Upper lobe of left lung (tissue), 6 donors: ENCODE data around the gene SLC48A1. TPM values are rescaled to one million over a fixed set of nuclear protein-coding genes. Genes with fewer than 3 reads are reported as not detected.

Source experiments
- ATAC-seq, 2 donors: fragments of 200-7000 bp; cut with Tn5 transposase; one replicate each; pipeline ENCODE4 v1.9.1; 2022; ENCODE audit warnings: mild to moderate bottlenecking in 2 of 2, moderate library complexity in 2 of 2; ENCODE audit not compliant: low FRiP score in 2 of 2
- DNase-seq, 2 donors: peaks; one replicate each; pipeline ENCODE4 v3.0.0-alpha.2; 2019 to 2020
- H3K27ac ChIP-seq, 4 donors: fragments of 200-600 bp; sonication (generic); one replicate each; pipeline ENCODE4 v1.5.1; 2016 to 2019
- H3K27me3 ChIP-seq, 4 donors: fragments of 200-600 bp; sonication (generic); one replicate each; pipeline ENCODE4 v1.5.1; 2017 to 2019
- H3K36me3 ChIP-seq, 4 donors: fragments of 200-600 bp; sonication (generic); one replicate each; pipeline ENCODE4 v1.5.1; 2016 to 2019
- H3K4me1 ChIP-seq, 4 donors: fragments of 200-600 bp; sonication (generic); one replicate each; pipeline ENCODE4 v1.5.1; 2018 to 2019
- H3K4me3 ChIP-seq, 4 donors: fragments of 200-600 bp; sonication (generic); one replicate each; pipeline ENCODE4 v1.5.1; 2017 to 2019; ENCODE audit warnings: mild to moderate bottlenecking in 2 of 4, moderate library complexity in 1 of 4
- H3K9me3 ChIP-seq, 4 donors: fragments of 200-600 bp; sonication (generic); one replicate each; pipeline ENCODE4 v1.5.1; 2018 to 2019
- EP300 ChIP-seq, 4 donors: sonication (generic); formaldehyde crosslinking; IDR thresholded peaks; one replicate each; pipeline ENCODE4 v1.5.1; 2017; ENCODE audit warnings: antibody characterized with exemption in 4 of 4, control low read depth in 2 of 4
- POLR2A ChIP-seq, 4 donors: fragments of 450-650 bp; IDR thresholded peaks; one replicate each; pipeline ENCODE4 v1.5.1; 2016 to 2017; ENCODE audit warnings: antibody characterized with exemption in 4 of 4, mild to moderate bottlenecking in 2 of 4
- POLR2AphosphoS5 ChIP-seq, 2 donors: sonication (generic); formaldehyde crosslinking; IDR thresholded peaks; one replicate each; pipeline ENCODE4 v1.5.1; 2017; ENCODE audit warnings: antibody characterized with exemption in 2 of 2
- WGBS, 2 donors: methylation state at CpG; one replicate each; pipeline ENCODE4 v1.1.5; 2017 to 2018; 5-methylcytosine and 5-hydroxymethylcytosine counted together
- total RNA-seq, 6 donors: library from RNA; depleted of rRNA in 4 of 6; stranded (reverse); fragments of >200 nt in 4 of 6; gene quantifications; one replicate each; pipeline versions ENCODE4 v1.1.0 to v1.2.1, GENCODE V29; 2016 to 2021
- TF ChIP-seq, protein P1 (sequence below), 6 experiments: fragments of 450-650 bp in 4 of 6; fragments of 200-600 bp in 2 of 6; sonication (generic) in 2 of 6; IDR thresholded peaks; one replicate each; pipeline ENCODE4 v1.5.1; 2016 to 2019; ENCODE audit warnings: antibody characterized with exemption in 6 of 6
- donor health status: DM: no; HTN: no; CAD: no; lungs with moderate emphysema.
- donor health status: DM: no; HTN: yes; CAD: no; lungs with severe emphysema.

SLC48A1 gene
- total RNA-seq, 6 donors from 2014 or later, result 26.5 to 36.5 (median 33.9) TPM

- Histone ChIP-seq H3K27me3 (no peaks in the 10 kb centered on the region), H3K4me1 (peaks cover 51 to 59% (median 55%) of the 10 kb centered on the region in 4 donors), H3K4me3 (no peak overlapping the region), H3K9me3 (no peaks in the 10 kb centered on the region), H3K27ac (peak overlapping the region; percentile 53 to 76 (median 68)), H3K36me3 (peaks cover 0 to 4% (median 2%) of the 10 kb centered on the region in 4 donors)
- ATAC-seq, result no peak
- TF ChIP-seq, protein P1, sequence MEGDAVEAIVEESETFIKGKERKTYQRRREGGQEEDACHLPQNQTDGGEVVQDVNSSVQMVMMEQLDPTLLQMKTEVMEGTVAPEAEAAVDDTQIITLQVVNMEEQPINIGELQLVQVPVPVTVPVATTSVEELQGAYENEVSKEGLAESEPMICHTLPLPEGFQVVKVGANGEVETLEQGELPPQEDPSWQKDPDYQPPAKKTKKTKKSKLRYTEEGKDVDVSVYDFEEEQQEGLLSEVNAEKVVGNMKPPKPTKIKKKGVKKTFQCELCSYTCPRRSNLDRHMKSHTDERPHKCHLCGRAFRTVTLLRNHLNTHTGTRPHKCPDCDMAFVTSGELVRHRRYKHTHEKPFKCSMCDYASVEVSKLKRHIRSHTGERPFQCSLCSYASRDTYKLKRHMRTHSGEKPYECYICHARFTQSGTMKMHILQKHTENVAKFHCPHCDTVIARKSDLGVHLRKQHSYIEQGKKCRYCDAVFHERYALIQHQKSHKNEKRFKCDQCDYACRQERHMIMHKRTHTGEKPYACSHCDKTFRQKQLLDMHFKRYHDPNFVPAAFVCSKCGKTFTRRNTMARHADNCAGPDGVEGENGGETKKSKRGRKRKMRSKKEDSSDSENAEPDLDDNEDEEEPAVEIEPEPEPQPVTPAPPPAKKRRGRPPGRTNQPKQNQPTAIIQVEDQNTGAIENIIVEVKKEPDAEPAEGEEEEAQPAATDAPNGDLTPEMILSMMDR (IDR thresholded peaks at IDR 0.05), result no peak
- TF ChIP-seq EP300 (IDR thresholded peaks at IDR 0.05), result no peak
- no peak for TF ChIP-seq POLR2A (IDR thresholded peaks at IDR 0.05)
- TF ChIP-seq POLR2AphosphoS5 (IDR thresholded peaks at IDR 0.05), result no peak
- WGBS, 2 donors, result 86 to 94% methylated on average over 4 to 9 of the region's 17 CpGs
- DNase-seq, result no peak
Measured at GRCh38 chr12:47737936-47738594, 35.0 kb upstream of the SLC48A1 start.

DNA sequence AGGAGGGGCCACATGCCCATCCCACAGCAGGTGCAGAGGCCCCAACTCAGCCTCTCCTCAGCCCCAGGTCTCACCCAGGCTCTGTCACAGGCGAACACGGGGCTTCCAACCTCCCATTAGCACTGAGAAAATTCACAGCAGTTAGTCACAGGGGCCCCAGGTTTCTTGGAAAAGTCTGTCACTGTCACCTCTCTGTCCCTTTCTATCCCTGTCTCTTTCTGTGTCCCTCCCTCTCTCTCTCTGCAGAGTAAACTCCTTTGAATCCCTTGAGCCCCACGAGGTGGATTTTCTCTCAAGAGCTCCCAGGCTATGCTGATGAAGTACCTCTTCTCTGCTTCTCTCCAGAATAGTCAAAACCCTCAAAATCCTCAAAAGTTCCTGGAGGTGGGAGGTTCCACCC is 33.7 kb upstream of the SLC48A1 start:
- no peak overlapping the region for H3K4me3 ChIP-seq

GRCh38 chr12:47739979-47740378 is 33.1 kb upstream of the SLC48A1 start:
- peaks cover 48 to 59% (median 53%) of the 10 kb centered on the region in 4 donors for H3K4me1 ChIP-seq
- WGBS, 2 donors, result 70 to 71% methylated on average over 9 to 12 of the region's 12 CpGs
- no peaks in the 10 kb centered on the region for H3K27me3 ChIP-seq
- TF ChIP-seq, protein P1 (IDR thresholded peaks at IDR 0.05), result no peak
- TF ChIP-seq POLR2AphosphoS5 (IDR thresholded peaks at IDR 0.05), result no peak
- no peak for TF ChIP-seq POLR2A (IDR thresholded peaks at IDR 0.05)
- TF ChIP-seq EP300 (IDR thresholded peaks at IDR 0.05), result no peak
- ATAC-seq (peak in 1 of 2 donors; percentile 28), DNase-seq (no peak)
- H3K9me3 ChIP-seq, result no peaks in the 10 kb centered on the region
- peaks cover 0 to 4% (median 2%) of the 10 kb centered on the region in 4 donors for H3K36me3 ChIP-seq
- no peak overlapping the region for H3K4me3 ChIP-seq
- peak overlapping the region; percentile 32 to 74 (median 61) for H3K27ac ChIP-seq

More for the DNA sequence above, 33.7 kb upstream of the SLC48A1 start:
- peaks cover 51 to 64% (median 55%) of the 10 kb centered on the region in 4 donors for H3K4me1 ChIP-seq
- TF ChIP-seq, protein P1 (IDR thresholded peaks at IDR 0.05), result no peak
- TF ChIP-seq POLR2A (IDR thresholded peaks at IDR 0.05), result no peak
- TF ChIP-seq EP300 (IDR thresholded peaks at IDR 0.05), result no peak
- TF ChIP-seq POLR2AphosphoS5 (IDR thresholded peaks at IDR 0.05), result no peak
- H3K9me3 ChIP-seq, result no peaks in the 10 kb centered on the region
- no peaks in the 10 kb centered on the region for H3K27me3 ChIP-seq
- WGBS, 2 donors, result 88 to 92% methylated on average over 3 of the region's 3 CpGs
- DNase-seq, result no peak
- peaks cover 0 to 4% (median 2%) of the 10 kb centered on the region in 4 donors for H3K36me3 ChIP-seq
- peak overlapping the region in 3 of 4 donors; percentile 58 to 74 (median 64) for H3K27ac ChIP-seq
- no peak for ATAC-seq

DNA sequence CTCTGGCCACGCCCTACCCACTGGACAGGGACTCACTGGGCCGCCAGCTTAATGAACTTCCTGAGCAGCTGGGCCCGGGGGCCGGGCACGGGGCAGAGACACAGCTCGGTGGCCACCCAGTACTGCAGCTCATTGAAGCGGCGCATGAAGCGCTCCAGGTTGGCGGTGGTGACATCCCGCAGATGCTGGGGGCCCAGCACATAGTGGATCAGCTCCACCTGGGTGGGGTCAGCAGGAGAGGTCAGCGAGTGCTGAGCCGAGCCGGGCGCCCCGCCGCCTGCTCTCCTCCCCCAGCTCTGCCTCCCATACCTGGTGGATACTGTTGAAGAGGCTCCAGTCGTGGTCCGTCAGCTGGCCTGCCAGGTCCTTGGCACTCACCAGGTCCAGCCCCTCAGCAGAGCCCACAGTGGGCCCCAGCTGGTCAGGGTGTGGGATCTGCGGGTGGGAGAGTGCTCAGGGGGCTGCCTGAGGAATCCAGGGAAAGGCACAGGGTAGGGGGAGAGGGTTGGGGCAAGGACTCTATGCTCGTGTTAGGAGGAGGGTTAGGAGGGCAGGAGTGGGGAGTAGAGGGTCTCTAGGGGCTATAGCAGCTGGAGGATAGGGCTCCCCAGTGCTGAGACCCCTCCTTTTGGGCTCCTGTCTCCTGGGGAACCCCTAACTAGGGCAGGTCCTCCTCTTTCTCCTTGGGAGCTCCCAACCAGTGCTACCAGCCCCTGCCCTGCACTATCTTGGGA is 32.3 kb upstream of the SLC48A1 start:
- H3K27me3 ChIP-seq, result no peaks in the 10 kb centered on the region
- DNase-seq (peak in 1 of 2 donors; percentile 83), ATAC-seq (no peak)
- no peak for TF ChIP-seq EP300 (IDR thresholded peaks at IDR 0.05)
- TF ChIP-seq POLR2AphosphoS5 (IDR thresholded peaks at IDR 0.05), result peak in 1 of 2 donors; percentile 47
- no peak overlapping the region for H3K4me3 ChIP-seq
- peak overlapping the region; percentile 32 to 74 (median 61) for H3K27ac ChIP-seq
- no peaks in the 10 kb centered on the region for H3K9me3 ChIP-seq
- peaks cover 0 to 4% (median 2%) of the 10 kb centered on the region in 4 donors for H3K36me3 ChIP-seq
- 54 to 67% methylated on average over 4 to 14 of the region's 21 CpGs for WGBS, 2 donors
- H3K4me1 ChIP-seq, result peaks cover 41 to 56% (median 48%) of the 10 kb centered on the region in 4 donors

- H3K27me3 ChIP-seq, result no peaks in the 10 kb centered on the region
- H3K36me3 ChIP-seq, result peaks cover 0 to 9% (median 2%) of the 10 kb centered on the region in 4 donors
- TF ChIP-seq POLR2A (IDR thresholded peaks at IDR 0.05) (no peak), POLR2AphosphoS5 (IDR thresholded peaks at IDR 0.05) (peak in 1 of 2 donors; percentile 46)
- H3K4me1 ChIP-seq, result peaks cover 35 to 50% (median 43%) of the 10 kb centered on the region in 4 donors
- H3K27ac ChIP-seq, result peak overlapping the region in 3 of 4 donors; percentile 58 to 74 (median 64)
- DNase-seq (peak; percentile 65 to 81), ATAC-seq (peak in 1 of 2 donors; percentile 30)
- 9 to 23% methylated on average over 4 of the region's 4 CpGs for WGBS, 2 donors
- H3K9me3 ChIP-seq, result no peaks in the 10 kb centered on the region
- no peak overlapping the region for H3K4me3 ChIP-seq
Measured at GRCh38 chr12:47741340-47741703, 31.7 kb upstream of the SLC48A1 start.
